VCaP (cell line): ENCODE results near the gene ZFHX3.

Source experiments
- H3K27ac ChIP-seq: fragments of 450-650 bp; 2 replicates; pipeline ENCODE4 v1.5.1; 2017
- TF ChIP-seq, protein P1 (sequence below): fragments of 450-650 bp; conservative IDR thresholded peaks from 2 replicates; pipeline ENCODE4 v1.5.1; 2017; ENCODE audit warnings: mild to moderate bottlenecking, moderate library complexity

ZFHX3 gene

GRCh38 chr16:72995151-72995881 is 52.6 kb downstream of the ZFHX3 start:
- peak overlapping the region; percentile 95 for H3K27ac ChIP-seq
- TF ChIP-seq, protein P1, sequence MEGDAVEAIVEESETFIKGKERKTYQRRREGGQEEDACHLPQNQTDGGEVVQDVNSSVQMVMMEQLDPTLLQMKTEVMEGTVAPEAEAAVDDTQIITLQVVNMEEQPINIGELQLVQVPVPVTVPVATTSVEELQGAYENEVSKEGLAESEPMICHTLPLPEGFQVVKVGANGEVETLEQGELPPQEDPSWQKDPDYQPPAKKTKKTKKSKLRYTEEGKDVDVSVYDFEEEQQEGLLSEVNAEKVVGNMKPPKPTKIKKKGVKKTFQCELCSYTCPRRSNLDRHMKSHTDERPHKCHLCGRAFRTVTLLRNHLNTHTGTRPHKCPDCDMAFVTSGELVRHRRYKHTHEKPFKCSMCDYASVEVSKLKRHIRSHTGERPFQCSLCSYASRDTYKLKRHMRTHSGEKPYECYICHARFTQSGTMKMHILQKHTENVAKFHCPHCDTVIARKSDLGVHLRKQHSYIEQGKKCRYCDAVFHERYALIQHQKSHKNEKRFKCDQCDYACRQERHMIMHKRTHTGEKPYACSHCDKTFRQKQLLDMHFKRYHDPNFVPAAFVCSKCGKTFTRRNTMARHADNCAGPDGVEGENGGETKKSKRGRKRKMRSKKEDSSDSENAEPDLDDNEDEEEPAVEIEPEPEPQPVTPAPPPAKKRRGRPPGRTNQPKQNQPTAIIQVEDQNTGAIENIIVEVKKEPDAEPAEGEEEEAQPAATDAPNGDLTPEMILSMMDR = peak; percentile 58

- TF ChIP-seq, protein P1 = no peak
- peak overlapping the region; percentile 95 for H3K27ac ChIP-seq
Measured at GRCh38 chr16:72992142-72992601, 55.8 kb downstream of the ZFHX3 start.

GRCh38 chr16:72991644-72992043 is 56.3 kb downstream of the ZFHX3 start:
- TF ChIP-seq, protein P1 = no peak
- H3K27ac ChIP-seq = peak overlapping the region; percentile 95

DNA sequence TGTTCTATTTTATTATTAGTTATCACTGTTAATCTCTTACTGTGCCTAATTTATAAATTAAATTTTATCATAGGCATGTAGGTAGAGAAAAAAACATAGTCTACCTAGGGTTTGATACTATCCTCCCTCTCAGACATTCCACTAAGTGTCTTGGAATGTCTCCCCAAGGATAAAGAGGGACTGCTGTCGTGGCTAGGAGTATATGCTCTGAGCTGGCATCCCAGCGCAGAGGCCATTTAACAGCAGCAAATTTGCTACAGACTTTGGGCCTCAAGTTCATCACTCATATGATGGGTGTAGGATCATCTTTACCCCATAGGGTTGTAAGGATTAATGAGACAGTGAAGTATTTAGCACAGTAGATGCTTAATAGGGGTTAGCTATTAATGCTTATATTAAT is 56.7 kb downstream of the ZFHX3 start:
- TF ChIP-seq, protein P1 = no peak
- peak overlapping the region; percentile 95 for H3K27ac ChIP-seq

DNA sequence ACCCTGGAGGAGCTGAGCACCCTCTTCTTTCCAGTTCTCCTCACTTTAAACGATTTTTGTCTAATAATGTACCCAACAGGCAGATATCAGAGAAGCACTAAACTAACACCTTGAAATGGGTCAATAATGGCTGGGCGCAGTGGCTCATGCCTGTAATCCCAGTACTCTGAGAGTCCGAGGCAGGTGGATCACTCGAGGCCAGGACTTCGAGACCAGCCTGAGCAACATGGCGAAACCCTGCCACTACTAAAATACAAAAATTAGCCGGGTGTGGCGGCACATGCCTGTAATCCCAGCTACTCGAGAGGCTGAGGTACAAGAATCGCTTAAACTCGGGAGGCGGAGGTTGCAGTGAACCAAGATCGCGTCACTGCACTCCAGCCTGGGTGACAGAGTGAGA is 57.4 kb downstream of the ZFHX3 start:
- TF ChIP-seq, protein P1 = no peak
- peak overlapping the region; percentile 95 for H3K27ac ChIP-seq

DNA sequence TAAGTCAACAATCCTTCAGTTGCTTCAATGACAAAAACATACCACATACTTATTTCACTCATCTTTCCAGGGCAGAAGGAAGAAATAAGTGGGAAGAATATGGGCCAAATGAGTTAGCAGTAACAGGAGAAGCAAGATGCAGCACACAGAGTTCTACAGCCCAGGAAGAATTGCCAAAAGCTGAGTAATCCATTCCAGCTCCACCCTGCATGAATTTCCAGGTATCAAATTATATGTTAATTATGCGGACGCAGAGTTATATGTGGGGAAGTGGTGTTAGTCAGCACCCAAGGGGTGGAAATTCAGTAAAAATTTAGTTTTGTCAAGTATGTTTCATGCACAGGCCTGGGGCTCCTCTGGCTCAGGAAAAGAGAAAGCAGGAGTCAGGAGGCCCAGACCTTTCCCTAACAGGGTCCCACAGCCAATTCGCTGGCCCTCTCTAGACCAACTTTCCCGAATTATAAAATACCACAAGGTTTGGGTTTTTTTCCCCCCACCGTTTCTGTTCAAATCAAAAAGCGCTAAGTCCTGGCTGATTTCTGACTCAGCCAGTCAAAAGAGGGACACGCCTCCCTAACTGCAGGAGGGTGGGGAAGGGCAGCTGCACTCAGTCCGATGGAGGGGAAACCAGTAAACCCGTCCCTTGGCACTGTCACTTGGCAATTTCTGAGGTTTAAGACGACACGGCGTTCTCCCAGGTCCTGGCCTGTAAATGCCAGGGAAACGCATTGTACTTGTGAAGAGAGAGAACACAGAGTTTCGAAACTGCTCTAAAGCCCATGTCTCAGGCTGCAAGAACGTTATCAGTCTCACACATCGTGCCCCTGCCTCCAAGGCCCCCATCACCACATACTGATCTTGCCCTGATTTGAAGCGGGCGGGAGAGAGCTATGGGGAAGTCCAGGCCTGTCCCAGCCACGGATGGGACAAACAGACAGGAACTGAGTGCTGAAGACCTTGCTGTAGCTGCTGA is 58.1 kb downstream of the ZFHX3 start:
- TF ChIP-seq, protein P1 = no peak
- peak overlapping the region; percentile 95 for H3K27ac ChIP-seq

- peak overlapping the region; percentile 95 for H3K27ac ChIP-seq
Measured at GRCh38 chr16:72989203-72989578, 58.7 kb downstream of the ZFHX3 start.
